PC-3 (cell line): ENCODE data around the gene CXCL5. TPM values are rescaled to one million over a fixed set of nuclear protein-coding genes. Genes with fewer than 3 reads are reported as not detected.

Experiments used
- ATAC-seq: fragments of 200-7000 bp; cut with Tn5 transposase; 2 replicates; pipeline ENCODE4 v1.9.1; 2020; ENCODE audit warnings: mild to moderate bottlenecking, moderate library complexity
- BruUV-seq: library from RNA; stranded (reverse); fragments of 400-500 nt; replicated peaks from 2 replicates; lab custom pipeline; 2021; lab: Mats Ljungman, UMichigan
- CTCF ChIA-PET: fragments of 300-600 bp; sonication (Branson Sonifier 250); formaldehyde crosslinking; loops from one replicate; lab custom pipeline; 2022; ENCODE audit warnings: antibody characterized with exemption; lab: Charles Lee
- POLR2A ChIA-PET: fragments of 300-600 bp; sonication (Branson Sonifier 250); formaldehyde crosslinking; loops from one replicate; lab custom pipeline; 2022; ENCODE audit warnings: antibody characterized with exemption; ENCODE audit not compliant: unreplicated experiment; lab: Charles Lee
- DNase-seq: peaks from one replicate; pipeline ENCODE4 v3.0.0-alpha.2; 2015
- H2AFZ ChIP-seq: fragments of 300-600 bp; sonication (generic); 2 replicates; pipeline ENCODE4 v1.6.0; 2016; ENCODE audit warnings: antibody characterized with exemption, low read length
- H3F3A ChIP-seq: fragments of 300-600 bp; sonication (generic); one replicate; pipeline ENCODE4 v1.6.0; 2017; ENCODE audit warnings: antibody characterized with exemption, low read length, control low read depth, mild to moderate bottlenecking; ENCODE audit not compliant: unreplicated experiment
- H3K27ac ChIP-seq: fragments of 300-600 bp; sonication (generic); 2 replicates; pipeline ENCODE4 v1.5.1; 2016; ENCODE audit warnings: mild to moderate bottlenecking, low read length
- H3K27me3 ChIP-seq: fragments of 300-600 bp; sonication (generic); 2 replicates; pipeline ENCODE4 v1.6.1; 2016; ENCODE audit warnings: low read length, mixed read lengths
- H3K36me3 ChIP-seq: fragments of 300-600 bp; sonication (generic); 2 replicates; pipeline ENCODE4 v1.6.1; 2016; ENCODE audit warnings: low read depth, mixed run types, low read length, mixed read lengths
- H3K4me1 ChIP-seq: fragments of 300-600 bp; sonication (generic); 2 replicates; pipeline ENCODE4 v1.5.1; 2016; ENCODE audit warnings: low read length; ENCODE audit not compliant: insufficient read depth
- H3K4me2 ChIP-seq: fragments of 300-600 bp; sonication (generic); 2 replicates; pipeline ENCODE4 v1.6.0; 2016; ENCODE audit warnings: low read length
- H3K4me3 ChIP-seq: fragments of 300-600 bp; sonication (generic); 2 replicates; pipeline ENCODE4 v1.5.1; 2016; ENCODE audit warnings: mild to moderate bottlenecking, low read length, mixed read lengths
- H3K79me2 ChIP-seq: fragments of 300-600 bp; sonication (generic); 2 replicates; pipeline ENCODE4 v1.6.1; 2017; ENCODE audit warnings: low read length, mixed read lengths
- H3K9ac ChIP-seq: fragments of 300-600 bp; sonication (generic); 2 replicates; pipeline ENCODE4 v1.6.0; 2016; ENCODE audit warnings: mild to moderate bottlenecking, low read length
- H3K9me2 ChIP-seq: fragments of 300-600 bp; sonication (generic); replicated peaks from 2 replicates; pipeline ENCODE4 v1.6.1; 2016; ENCODE audit warnings: mixed run types, low read length, mixed read lengths
- H3K9me3 ChIP-seq: fragments of 300-600 bp; sonication (generic); 2 replicates; pipeline ENCODE4 v1.6.1; 2016; ENCODE audit warnings: low read length, mixed read lengths
- H4K20me1 ChIP-seq: fragments of 300-600 bp; sonication (generic); 2 replicates; pipeline ENCODE4 v1.6.1; 2016; ENCODE audit warnings: low read length, mixed read lengths
- CTCF ChIP-seq: fragments of 300-600 bp; sonication (generic); conservative IDR thresholded peaks from 2 replicates; pipeline ENCODE4 v1.5.1; 2017; ENCODE audit warnings: antibody characterized with exemption, low read depth, mild to moderate bottlenecking, low read length
- EZH2 ChIP-seq: fragments of 300-600 bp; sonication (generic); IDR thresholded peaks from one replicate; pipeline ENCODE4 v1.6.1; 2017; ENCODE audit warnings: antibody characterized with exemption, mild to moderate bottlenecking, low read length; ENCODE audit not compliant: unreplicated experiment
- EZH2phosphoT487 ChIP-seq: fragments of 300-600 bp; sonication (generic); IDR thresholded peaks from 2 replicates; pipeline ENCODE4 v1.6.1; 2018; ENCODE audit warnings: mild to moderate bottlenecking, antibody characterized with exemption, low read length, borderline replicate concordance
- intact Hi-C: fragments of 100-400 bp; cut with micrococcal nuclease; formaldehyde crosslinking; loops from 2 replicates; pipeline ENCODE4 v1.9.0; 2023
- total RNA-seq: library from RNA; depleted of rRNA; stranded (reverse); fragments of >200 nt; gene quantifications from 2 replicates; pipeline ENCODE4 v1.2.3, GENCODE V29; 2014; rRNA removed

CXCL5 gene
- total RNA-seq, 1 experiment from 2014 or later, result 0.55 TPM

GRCh38 chr4:73945674-73946449 is 52.6 kb downstream of the CXCL5 start:
- no peaks in the 10 kb centered on the region for H3K9me2 ChIP-seq
- CTCF ChIA-PET, result no interaction called here
- TF ChIP-seq CTCF (no peak), EZH2phosphoT487 (no peak), EZH2 (no peak)

More at GRCh38 chr4:73945674-73946449, 52.6 kb downstream of the CXCL5 start:
- BruUV-seq, result no TSS peak
- intact Hi-C loops, result loop anchor here (5.0 kb wide), 1 partner anchor 71 kb away; no protein-coding TSS in a partner anchor
- Histone ChIP-seq H3K27ac (no peak overlapping the region), H3K4me3 (no peak overlapping the region), H3K9ac (no peak overlapping the region), H3F3A (no peaks in the 10 kb centered on the region), H3K79me2 (no peaks in the 10 kb centered on the region), H2AFZ (no peak overlapping the region), H3K9me3 (no peaks in the 10 kb centered on the region), H3K4me2 (no peak overlapping the region), H4K20me1 (no peaks in the 10 kb centered on the region), H3K36me3 (no peaks in the 10 kb centered on the region), H3K27me3 (no peaks in the 10 kb centered on the region), H3K4me1 (no peaks in the 10 kb centered on the region)
- DNase-seq (no peak), ATAC-seq (peak; percentile 56)
- POLR2A ChIA-PET, result interaction anchor here (0.5 kb wide), 1 partner anchor 9 kb away, joined by 3 read pairs; no protein-coding TSS in a partner anchor

Other genes starting within 250 kb of the CXCL5 start
- gene CXCL6, start 162.0 kb downstream of the CXCL5 start, total RNA-seq, result 23.4 and 25.7 TPM in 2 replicates
- not detected in 2 replicates for gene PF4V1, start 145.4 kb downstream of the CXCL5 start, total RNA-seq
- 239 and 267 TPM in 2 replicates for gene CXCL1, start 129.3 kb downstream of the CXCL5 start, total RNA-seq
- 0.58 and 0.63 TPM in 2 replicates for gene PF4, start 16.6 kb downstream of the CXCL5 start, total RNA-seq
- not detected in 2 replicates for gene PPBP, start 10.5 kb downstream of the CXCL5 start, total RNA-seq
- gene CXCL3, start 40.0 kb upstream of the CXCL5 start, total RNA-seq, result 25.1 and 28.9 TPM in 2 replicates
- gene CXCL2, start 100.5 kb upstream of the CXCL5 start, total RNA-seq, result 165 and 172 TPM in 2 replicates
- gene MTHFD2L, start 159.4 kb upstream of the CXCL5 start, total RNA-seq, result 33.4 and 34.0 TPM in 2 replicates